ENCODE measurements around the gene VPS37D. TPM values are rescaled to one million over a fixed set of nuclear protein-coding genes. Genes with fewer than 3 reads are reported as not detected.

Gene VPS37D
- total and polyA plus RNA-seq, 2 of the 4 experiments (the other 2 are of a cell fraction) = 2.3 to 3.1 TPM

GRCh38 chr7:73671322-73671661 is 3.7 kb downstream of the VPS37D start:
- Histone ChIP-seq H2AK9ac (replicated peaks; ENCODE audit: low read depth, low read length, poor library complexity) (no peak overlapping the region), H2BK15ac (ENCODE audit: low read depth, low read length) (no peak overlapping the region), H3K9ac (ENCODE audit: low read depth, low read length) (no peak overlapping the region), H3K14ac (replicated peaks; ENCODE audit: low read depth, low read length) (no peak overlapping the region), H3K23ac (ENCODE audit: low read depth, low read length) (no peak overlapping the region), H3K9me3 (ENCODE audit: control insufficient read depth, insufficient read depth, low read length) (no peaks in the 10 kb centered on the region), H2BK120ac (ENCODE audit: low read depth, low read length) (no peak overlapping the region), H3K27ac (ENCODE audit: insufficient read depth, low read length) (no peak overlapping the region), H3K9me1 (ENCODE audit: insufficient read depth, low read length) (0 out of 2 replicates have a peak, but pooled peaks cover 2% of the 10 kb centered on the region), H3K4me2 (ENCODE audit: low read depth, low read length) (no peak overlapping the region), H3K18ac (ENCODE audit: low read depth, low read length) (no peak overlapping the region), H2BK20ac (ENCODE audit: low read depth, low read length) (no peak overlapping the region), H3K4ac (ENCODE audit: low read depth, low read length) (no peak overlapping the region), H3K27me3 (ENCODE audit: control insufficient read depth, insufficient read depth, low read length) (no peaks in the 10 kb centered on the region), H4K20me1 (ENCODE audit: insufficient read depth, low read length) (0 out of 2 replicates have a peak, but pooled peaks cover 4% of the 10 kb centered on the region), H3K36me3 (ENCODE audit: control insufficient read depth, insufficient read depth, low read length) (peaks cover 8% of the 10 kb centered on the region; the same call in 1 of the 2 replicates), H2AFZ (replicated peaks; ENCODE audit: low read length, poor library complexity) (no peak overlapping the region), H2BK5ac (ENCODE audit: low read depth, low read length, poor library complexity, severe bottlenecking) (no peak overlapping the region), H4K5ac (ENCODE audit: low read depth, low read length) (no peak overlapping the region), H3K4me1 (ENCODE audit: control insufficient read depth, insufficient read depth, low read length) (no peaks in the 10 kb centered on the region; the same call in 1 of the 2 replicates), H4K91ac (ENCODE audit: insufficient read depth, low read depth, low read length) (no peak overlapping the region), H2AK5ac (ENCODE audit: low read depth, low read length) (no peak overlapping the region), H3K79me1 (ENCODE audit: low read depth in 1 of 2, low read length in 2 of 2) (peaks cover 0 to 9% of the 10 kb centered on the region in 2 experiments; a peak in 2 of 4 replicates), H3K56ac (ENCODE audit: extremely low read depth, insufficient read depth, low read length) (no peak overlapping the region), H4K8ac (ENCODE audit: low read depth in 2 of 2, low read length in 2 of 2) (no peak overlapping the region), H3K4me3 (ENCODE audit: insufficient read depth, low read depth, low read length) (no peak overlapping the region)
- no CpG with 5 or more reads among the region's 12 CpGs for WGBS, 2 experiments (ENCODE audit: extremely low coverage in 2 of 2, insufficient read length in 1 of 2)
- POLR2A ChIA-PET (ENCODE audit: unreplicated experiment) = no interaction called here
- no TSS peak for BruUV-seq (replicated peaks)
- ATAC-seq (ENCODE audit: low read depth) = no peak
- CTCF ChIA-PET = no interaction called here
- TF ChIP-seq ELK1 (IDR thresholded peaks at IDR 0.05; ENCODE audit: borderline replicate concordance, low read depth, low read length) = no peak
- TF ChIP-seq, protein P1, sequence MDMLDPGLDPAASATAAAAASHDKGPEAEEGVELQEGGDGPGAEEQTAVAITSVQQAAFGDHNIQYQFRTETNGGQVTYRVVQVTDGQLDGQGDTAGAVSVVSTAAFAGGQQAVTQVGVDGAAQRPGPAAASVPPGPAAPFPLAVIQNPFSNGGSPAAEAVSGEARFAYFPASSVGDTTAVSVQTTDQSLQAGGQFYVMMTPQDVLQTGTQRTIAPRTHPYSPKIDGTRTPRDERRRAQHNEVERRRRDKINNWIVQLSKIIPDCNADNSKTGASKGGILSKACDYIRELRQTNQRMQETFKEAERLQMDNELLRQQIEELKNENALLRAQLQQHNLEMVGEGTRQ (IDR thresholded peaks at IDR 0.05; ENCODE audit: low read depth, low read length) = no peak
- TF ChIP-seq MAFK (IDR thresholded peaks at IDR 0.05; ENCODE audit: low read depth, low read length) = no peak
- TF ChIP-seq POLR2A (IDR thresholded peaks at IDR 0.05; ENCODE audit: low read depth, low read length) = no peak
- no peak for TF ChIP-seq RAD21 (IDR thresholded peaks at IDR 0.05; ENCODE audit: low read length)
- no peak for TF ChIP-seq MAZ (IDR thresholded peaks at IDR 0.05; ENCODE audit: borderline replicate concordance, low read depth, low read length)
- TF ChIP-seq FOS (IDR thresholded peaks at IDR 0.05; ENCODE audit: low read depth, low read length) = no peak
- no peak for TF ChIP-seq CHD1 (IDR thresholded peaks at IDR 0.05; ENCODE audit: low read depth, low read length)
- no peak for TF ChIP-seq SMC3 (IDR thresholded peaks at IDR 0.05; ENCODE audit: low read depth, low read length)
- no peak for TF ChIP-seq BHLHE40 (IDR thresholded peaks at IDR 0.05; ENCODE audit: low read depth, low read length)
- no peak for TF ChIP-seq NFE2L2 (IDR thresholded peaks at IDR 0.05; ENCODE audit: low read depth, low read length)
- no peak for TF ChIP-seq MXI1 (IDR thresholded peaks at IDR 0.05; ENCODE audit: borderline replicate concordance, low read depth, low read length)
- no peak for TF ChIP-seq CTCF (conservative IDR thresholded peaks at IDR 0.05; ENCODE audit: low read depth, low read length)
- no peak for TF ChIP-seq CEBPB (IDR thresholded peaks at IDR 0.05; ENCODE audit: low read depth, low read length)
- TF ChIP-seq RCOR1 (IDR thresholded peaks at IDR 0.05; ENCODE audit: insufficient replicate concordance, low read length) = no peak
- TF ChIP-seq RFX5 (IDR thresholded peaks at IDR 0.05; ENCODE audit: low read depth, low read length) = no peak
- in situ Hi-C loops (cut with MboI; ENCODE audit: low sequenced_read_pairs) = no loop called here
- no peak for DNase-seq
- dilution Hi-C loops (cut with HindIII; ENCODE audit: low sequenced_read_pairs, unreplicated experiment) = no loop called here
- intact Hi-C loops (cut with micrococcal nuclease) = no loop called here

All from IMR-90 (cell line).